Stimulated activated CD4-positive, alpha-beta T cell treated with anti-CD3 and anti-CD28 coated beads, Interleukin-15, amount 100 ng/mL, for 24 hours (primary cell): Measurements from ENCODE around the gene ZNF536.
"Not testable (repeated sequence)": the region's sequence is repeated elsewhere in the genome, so short reads cannot be mapped to it uniquely, and the experiment has no call there.

ENCODE experiments used
- DNase-seq: peaks from one replicate; pipeline ENCODE4 v3.0.0-alpha.2; 2020

The ZNF536 gene

GRCh38 chr19:30342901-30343300 lies 29.3 kb upstream of the ZNF536 start:
- no peak for DNase-seq

- no peak for DNase-seq
Observed at GRCh38 chr19:30344446-30345425, 27.4 kb upstream of the ZNF536 start.

- no peak for DNase-seq
Observed at GRCh38 chr19:30345686-30346085, 26.5 kb upstream of the ZNF536 start.

- not testable (repeated sequence) for DNase-seq
Observed at GRCh38 chr19:30346468-30346867, 25.7 kb upstream of the ZNF536 start.

GRCh38 chr19:30349131-30349730 lies 23.0 kb upstream of the ZNF536 start:
- no peak for DNase-seq

- no peak for DNase-seq
Observed at GRCh38 chr19:30350692-30351663, 21.2 kb upstream of the ZNF536 start.

GRCh38 chr19:30351774-30352173 lies 20.4 kb upstream of the ZNF536 start:
- no peak for DNase-seq

GRCh38 chr19:30353394-30353945 lies 18.7 kb upstream of the ZNF536 start:
- DNase-seq = no peak

- no peak for DNase-seq
Observed at GRCh38 chr19:30355586-30355985, 16.6 kb upstream of the ZNF536 start.

GRCh38 chr19:30356951-30357579 lies 15.1 kb upstream of the ZNF536 start:
- DNase-seq = no peak

GRCh38 chr19:30357580-30357954 lies 14.6 kb upstream of the ZNF536 start:
- DNase-seq = no peak

- DNase-seq = no peak
Observed at GRCh38 chr19:30358319-30358718, 13.9 kb upstream of the ZNF536 start.

GRCh38 chr19:30358821-30359580 lies 13.2 kb upstream of the ZNF536 start:
- DNase-seq = no peak

- no peak for DNase-seq
Observed at GRCh38 chr19:30359936-30360335, 12.2 kb upstream of the ZNF536 start.

GRCh38 chr19:30360376-30361106 lies 11.6 kb upstream of the ZNF536 start:
- DNase-seq = no peak

- DNase-seq = no peak
Observed at GRCh38 chr19:30361107-30361447, 11.1 kb upstream of the ZNF536 start.

- DNase-seq = no peak
Observed at GRCh38 chr19:30361721-30362120, 10.5 kb upstream of the ZNF536 start.

- DNase-seq = no peak
Observed at GRCh38 chr19:30362156-30362754, 9.9 kb upstream of the ZNF536 start.

- DNase-seq = no peak
Observed at GRCh38 chr19:30363073-30363472, 9.1 kb upstream of the ZNF536 start.
